CD4-positive, alpha-beta T cell (primary cell): Measurements from ENCODE around the gene PRKACA. TPM values are rescaled to one million over a fixed set of nuclear protein-coding genes. Genes with fewer than 3 reads are reported as not detected.

Experiments
- ATAC-seq: fragments of 200-7000 bp; cut with Tn5 transposase; one replicate; pipeline ENCODE4 v1.10.0; 2022; ENCODE audit warnings: mild to moderate bottlenecking; ENCODE audit not compliant: poor library complexity
- CTCF ChIA-PET: fragments of 350-600 bp; sonication (Branson Sonifier 250); formaldehyde crosslinking; loops from one replicate; lab custom pipeline; 2021; ENCODE audit warnings: antibody characterized with exemption, inconsistent platforms; lab: Charles Lee
- POLR2A ChIA-PET: fragments of 350-600 bp; sonication (Branson Sonifier 250); formaldehyde crosslinking; loops from one replicate; lab custom pipeline; 2021; ENCODE audit warnings: antibody characterized with exemption, inconsistent platforms; lab: Charles Lee
- DNase-seq, 14 experiments: peaks; one replicate each; pipeline ENCODE4 v3.0.0-alpha.2; 2013 to 2020; ENCODE audit warnings: mixed read lengths in 2 of 14
- H3K27ac ChIP-seq, 2 donors: one replicate each; pipeline versions ENCODE4 v1.5.1 to v1.7.0; 2013; ENCODE audit warnings: low read length in 2 of 2, low read depth in 1 of 2, mild to moderate bottlenecking in 1 of 2
- H3K27me3 ChIP-seq, 2 experiments: 1 replicate in 1 of 2; 2 replicates in 1 of 2; pipeline versions ENCODE4 v1.6.1 to v1.7.0; 2013; ENCODE audit warnings: low read length in 2 of 2, control low read depth in 1 of 2, mild to moderate bottlenecking in 1 of 2, moderate library complexity in 1 of 2; ENCODE audit not compliant: insufficient read depth in 2 of 2, control insufficient read depth in 1 of 2
- H3K36me3 ChIP-seq: one replicate; pipeline ENCODE4 v1.6.1; 2013; ENCODE audit warnings: low read length, control low read depth; ENCODE audit not compliant: insufficient read depth
- H3K4me1 ChIP-seq: one replicate; pipeline ENCODE4 v1.6.1; 2013; ENCODE audit warnings: low read length, control low read depth; ENCODE audit not compliant: insufficient read depth
- H3K4me3 ChIP-seq: one replicate; pipeline ENCODE4 v1.5.1; 2013; ENCODE audit warnings: mild to moderate bottlenecking, low read length, moderate library complexity
- H3K9me3 ChIP-seq, 2 experiments: 1 replicate in 1 of 2; 2 replicates in 1 of 2; pipeline versions ENCODE4 v1.6.1 to v1.7.0; 2013; ENCODE audit warnings: low read length in 2 of 2, mild to moderate bottlenecking in 2 of 2, control low read depth in 1 of 2, moderate library complexity in 1 of 2; ENCODE audit not compliant: control insufficient read depth in 1 of 2, insufficient read depth in 1 of 2
- H3K27ac Mint-ChIP-seq: one replicate; pipeline ENCODE4 v1.8.0; 2020; ENCODE audit warnings: mixed read lengths
- H3K27me3 Mint-ChIP-seq: one replicate; pipeline ENCODE4 v1.8.0; 2021; ENCODE audit warnings: mixed read lengths
- H3K36me3 Mint-ChIP-seq: one replicate; pipeline ENCODE4 v1.8.0; 2021; ENCODE audit warnings: low read depth, mixed read lengths
- H3K4me1 Mint-ChIP-seq: one replicate; pipeline ENCODE4 v1.8.0; 2021; ENCODE audit warnings: low read depth, mixed read lengths
- H3K4me3 Mint-ChIP-seq: one replicate; pipeline ENCODE4 v1.8.0; 2020; ENCODE audit warnings: mild to moderate bottlenecking, mixed read lengths
- H3K9me3 Mint-ChIP-seq: one replicate; pipeline ENCODE4 v1.8.0; 2020; ENCODE audit warnings: mixed read lengths
- intact Hi-C, 2 experiments: fragments of 100-400 bp; cut with DNase I in 1 of 2; cut with micrococcal nuclease in 1 of 2; formaldehyde crosslinking; loops; one replicate each; pipeline versions ENCODE4 v1.15.1 to v1.9.0; 2023 to 2025; cut with DNase I, micrococcal nuclease
- polyA plus RNA-seq, 2 donors: library from polyadenylated mRNA; unstranded; fragments of 120-200 nt; gene quantifications; one replicate each; pipeline ENCODE4 v1.2.1, GENCODE V29; 2013
- total RNA-seq, 174 experiments: library from RNA in 2 of 174; stranded (reverse) in 2 of 174; gene quantifications; one replicate each; pipeline ENCODE4 v1.2.3 and lab custom pipeline; 2021 to 2026
- TF ChIP-seq, protein P1 (sequence below): fragments of 200-600 bp; IDR thresholded peaks from one replicate; pipeline ENCODE4 v1.8.0; 2022; ENCODE audit warnings: antibody characterized with exemption, mild to moderate bottlenecking

PRKACA gene
- total RNA-seq: 10 to 100 TPM; 27.4 to 29.8 TPM
- polyA plus RNA-seq (2013, experiment 1 of 2): 53.9 TPM
- 60.8 TPM for polyA plus RNA-seq (2013, experiment 2 of 2)
- 2.2 to 57.3 (median 12.2) reads per million in 172 experiments for total RNA-seq (lab: John Stamatoyannopoulos, UW)

DNA sequence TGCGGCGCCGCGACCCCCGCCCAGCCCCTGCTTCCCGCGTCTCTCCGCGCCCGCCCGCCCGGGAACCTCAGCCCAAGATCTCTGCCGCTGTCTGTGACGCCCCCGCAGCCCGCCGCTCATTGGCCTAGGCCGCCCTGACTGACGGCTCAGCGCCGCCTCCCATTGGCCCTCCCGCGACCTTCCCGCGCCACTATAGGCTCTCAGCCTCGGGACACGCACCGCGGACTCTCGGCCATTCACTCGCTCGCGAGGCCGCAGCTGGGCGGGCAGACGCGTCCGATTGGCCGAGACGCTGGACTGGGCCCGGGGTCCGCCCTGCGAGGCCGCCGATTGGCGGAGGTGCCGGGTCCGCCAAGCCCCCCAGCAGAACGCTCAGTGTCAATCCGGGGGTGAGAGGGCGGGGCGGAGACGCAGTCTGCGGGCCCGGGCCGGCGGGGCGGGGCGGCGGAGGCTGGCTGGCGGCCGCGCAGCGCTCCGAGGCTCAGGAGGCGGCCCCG is at the start of gene PRKACA:
PRKACA (minus strand) TSS at position 95 of the 497 bp plus-strand sequence. CDS start 215 bp downstream, outside the sequence.
- H3K27ac ChIP-seq: peak within 1 kb of the TSS; percentile 65 to 83
- Mint-ChIP-seq H3K4me1 (peaks cover 55% of the 10 kb centered on the region), H3K9me3 (no peaks in the 10 kb centered on the region), H3K36me3 (peaks cover 13% of the 10 kb centered on the region), H3K27me3 (no peaks in the 10 kb centered on the region), H3K27ac (peak within 1 kb of the TSS; percentile 93), H3K4me3 (peak within 1 kb of the TSS; percentile 97)
- CTCF ChIA-PET: interaction anchor here (1.3 kb wide), 1 partner anchor 19 kb away, joined by 14 read pairs; the partner anchor contains the start of gene ASF1B
- TF ChIP-seq, protein P1, sequence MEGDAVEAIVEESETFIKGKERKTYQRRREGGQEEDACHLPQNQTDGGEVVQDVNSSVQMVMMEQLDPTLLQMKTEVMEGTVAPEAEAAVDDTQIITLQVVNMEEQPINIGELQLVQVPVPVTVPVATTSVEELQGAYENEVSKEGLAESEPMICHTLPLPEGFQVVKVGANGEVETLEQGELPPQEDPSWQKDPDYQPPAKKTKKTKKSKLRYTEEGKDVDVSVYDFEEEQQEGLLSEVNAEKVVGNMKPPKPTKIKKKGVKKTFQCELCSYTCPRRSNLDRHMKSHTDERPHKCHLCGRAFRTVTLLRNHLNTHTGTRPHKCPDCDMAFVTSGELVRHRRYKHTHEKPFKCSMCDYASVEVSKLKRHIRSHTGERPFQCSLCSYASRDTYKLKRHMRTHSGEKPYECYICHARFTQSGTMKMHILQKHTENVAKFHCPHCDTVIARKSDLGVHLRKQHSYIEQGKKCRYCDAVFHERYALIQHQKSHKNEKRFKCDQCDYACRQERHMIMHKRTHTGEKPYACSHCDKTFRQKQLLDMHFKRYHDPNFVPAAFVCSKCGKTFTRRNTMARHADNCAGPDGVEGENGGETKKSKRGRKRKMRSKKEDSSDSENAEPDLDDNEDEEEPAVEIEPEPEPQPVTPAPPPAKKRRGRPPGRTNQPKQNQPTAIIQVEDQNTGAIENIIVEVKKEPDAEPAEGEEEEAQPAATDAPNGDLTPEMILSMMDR: no peak
- DNase-seq (peak; percentile 94 to 99 (median 97)), ATAC-seq (peak; percentile 87)
- no peaks in the 10 kb centered on the region for H3K36me3 ChIP-seq
- H3K27me3 ChIP-seq: no peaks in the 10 kb centered on the region
- peaks cover 59% of the 10 kb centered on the region for H3K4me1 ChIP-seq
- peak within 1 kb of the TSS; percentile 86 for H3K4me3 ChIP-seq
- intact Hi-C loops: loop anchor here (1.0 to 5.0 kb wide), 5 partner anchors 19 to 237 kb away; partner anchors contain the start of genes ASF1B (in 2 of the 2) and MISP3 (in 1 of the 2)
- H3K9me3 ChIP-seq: no peaks in the 10 kb centered on the region
- POLR2A ChIA-PET: interaction anchor here (0.7 to 2.7 kb wide), 13 partner anchors 14 to 370 kb away, joined by 3 to 27 read pairs (median 4); partner anchors contain the start of genes ASF1B, C19orf53, IL27RA and MISP3

DNA sequence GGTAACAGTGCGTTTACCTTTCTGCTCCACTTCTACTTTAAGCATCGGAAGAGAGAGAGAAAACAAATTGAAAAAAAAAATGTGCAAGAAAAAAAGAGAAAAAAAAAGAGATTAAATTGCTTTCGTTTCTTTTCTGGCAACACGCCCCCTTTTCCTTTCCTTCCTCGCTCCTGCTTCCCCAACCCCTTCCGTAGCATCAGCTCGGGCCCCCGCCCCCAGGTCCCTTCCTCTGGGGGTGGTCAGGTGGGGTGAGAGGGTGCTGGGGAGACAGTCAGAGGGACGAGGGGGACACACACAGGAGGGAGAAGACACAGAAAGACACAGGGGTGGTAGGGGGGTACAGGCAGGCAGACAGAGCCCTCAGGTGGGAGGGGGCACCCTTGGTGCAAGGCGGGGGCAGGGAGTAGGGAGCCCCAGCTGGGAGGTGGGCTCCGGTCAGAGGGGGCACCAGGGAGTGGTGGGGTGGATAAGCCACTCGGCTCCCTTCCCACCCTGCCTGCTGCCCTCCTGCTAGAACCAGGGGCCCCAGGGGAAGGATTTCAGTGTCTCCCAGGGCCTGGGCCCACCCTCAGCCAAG is 49.5 kb upstream of the PRKACA start:
- Histone ChIP-seq H3K27me3 (no peaks in the 10 kb centered on the region), H3K4me1 (peaks cover 37% of the 10 kb centered on the region), H3K27ac (peak overlapping the region; percentile 24 to 32), H3K4me3 (peak overlapping the region; percentile 54), H3K9me3 (peaks cover 0 to 14% of the 10 kb centered on the region in 2 experiments), H3K36me3 (no peaks in the 10 kb centered on the region)
- intact Hi-C loops: no loop called here
- ChIA-PET POLR2A (interaction anchor here (1.5 to 2.5 kb wide), 3 partner anchors 17 to 30 kb away, joined by 4 to 15 read pairs (median 5); partner anchors contain the start of gene ASF1B), CTCF (interaction anchor here (0.6 to 2.0 kb wide), 3 partner anchors 30 to 108 kb away, joined by 3 to 6 read pairs (median 3); partner anchors contain the start of gene ASF1B)
- H3K27ac Mint-ChIP-seq: peak overlapping the region; percentile 84
- no peaks in the 10 kb centered on the region for H3K9me3 Mint-ChIP-seq
- peaks cover 27% of the 10 kb centered on the region for H3K4me1 Mint-ChIP-seq
- peak; percentile 26 for ATAC-seq
- DNase-seq: peak in 5 of 14 experiments; percentile 17 to 58 (median 32)
- TF ChIP-seq, protein P1: no peak
- H3K36me3 Mint-ChIP-seq: peaks cover 31% of the 10 kb centered on the region
- H3K27me3 Mint-ChIP-seq: no peaks in the 10 kb centered on the region
- H3K4me3 Mint-ChIP-seq: peak overlapping the region; percentile 89

DNA sequence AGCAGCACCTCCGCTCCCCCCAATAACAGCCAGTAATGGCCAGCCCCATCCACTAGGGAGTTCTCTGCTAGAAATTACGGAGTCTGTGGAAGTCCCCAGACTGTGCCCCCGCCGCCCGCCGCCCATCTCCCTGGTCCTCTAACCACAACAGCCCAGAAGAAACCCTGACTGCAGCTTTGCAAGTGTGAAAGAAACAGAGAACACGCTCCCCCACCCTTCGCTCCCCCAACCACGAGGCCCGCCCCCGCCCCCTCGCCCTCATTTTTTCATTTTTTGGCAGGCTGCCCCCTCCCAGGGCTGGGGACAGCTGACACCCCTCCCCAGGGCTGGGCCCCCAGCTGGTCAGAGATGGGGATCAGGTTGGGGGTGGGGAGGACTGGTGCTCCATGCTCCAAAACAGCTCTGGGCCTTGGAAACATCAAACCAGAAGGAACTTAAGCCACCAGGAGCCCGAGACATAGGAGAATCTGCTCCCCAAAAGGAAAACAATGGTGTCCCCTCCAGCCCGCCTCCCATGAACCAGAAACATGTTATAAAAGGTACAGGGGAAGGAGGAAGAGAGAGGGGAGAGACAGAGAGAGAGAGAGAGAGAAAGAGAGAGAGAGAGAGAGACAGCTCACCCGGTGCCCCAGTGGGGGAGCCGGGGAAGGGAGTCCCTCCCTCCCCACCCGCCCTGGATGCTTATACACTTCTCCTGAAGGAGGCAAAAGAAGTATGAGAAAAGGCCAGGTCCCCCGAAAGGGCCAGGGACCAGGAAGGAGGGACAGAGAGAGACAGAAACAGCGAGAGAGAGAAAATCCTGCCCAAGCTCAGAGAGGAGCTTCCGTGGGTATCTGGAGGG is 48.6 kb upstream of the PRKACA start:
- ATAC-seq: peak; percentile 31
- Mint-ChIP-seq H3K27me3 (no peaks in the 10 kb centered on the region), H3K9me3 (no peaks in the 10 kb centered on the region), H3K4me1 (peaks cover 27% of the 10 kb centered on the region), H3K4me3 (peak overlapping the region; percentile 89), H3K36me3 (peaks cover 22% of the 10 kb centered on the region), H3K27ac (peak overlapping the region; percentile 84)
- Histone ChIP-seq H3K4me3 (peak overlapping the region; percentile 54), H3K27me3 (no peaks in the 10 kb centered on the region), H3K36me3 (no peaks in the 10 kb centered on the region), H3K9me3 (peaks cover 0 to 14% of the 10 kb centered on the region in 2 experiments), H3K27ac (peak overlapping the region; percentile 24 to 52), H3K4me1 (peaks cover 37% of the 10 kb centered on the region)
- TF ChIP-seq, protein P1: no peak
- ChIA-PET CTCF (interaction anchor here (1.4 to 2.0 kb wide), 2 partner anchors 29 to 108 kb away, joined by 3 to 6 read pairs; partner anchors contain the start of gene ASF1B), POLR2A (interaction anchor here (0.9 to 2.5 kb wide), 5 partner anchors 16 to 30 kb away, joined by 3 to 15 read pairs (median 3); partner anchors contain the start of gene ASF1B)
- intact Hi-C loops: no loop called here
- DNase-seq: peak in 4 of 14 experiments; percentile 36 to 59 (median 45)
